Central memory CD4-positive, alpha-beta T cell (primary cell): ENCODE results near the gene FAAP20.
"Not testable (repeated sequence)": the region's sequence is repeated elsewhere in the genome, so short reads cannot be mapped to it uniquely, and the experiment has no call there.

Experiments
- DNase-seq: peaks from one replicate; pipeline ENCODE4 v3.0.0; 2022

The FAAP20 gene

DNA sequence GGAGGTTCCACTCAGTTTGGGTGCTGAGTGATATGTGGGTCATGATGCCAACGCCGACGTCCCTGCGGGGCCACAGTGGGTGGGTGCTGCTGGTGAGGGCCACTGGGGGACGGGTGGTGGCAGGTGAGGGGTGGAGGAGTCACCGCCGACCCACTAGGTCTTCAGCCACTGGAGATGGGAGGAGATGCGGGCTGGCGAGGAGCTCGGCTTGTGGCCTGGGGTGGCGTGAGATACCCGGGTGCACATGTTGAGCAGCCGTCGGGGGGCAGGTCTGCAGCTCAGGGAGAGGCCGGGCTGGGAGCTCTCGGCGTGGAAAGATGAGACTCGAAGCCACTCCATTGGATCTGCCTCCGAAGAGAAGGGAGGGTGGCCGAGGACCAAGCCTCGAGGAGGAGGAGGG is 40.5 kb downstream of the FAAP20 start:
- DNase-seq: no peak

GRCh38 chr1:2152954-2153353 is 41.6 kb downstream of the FAAP20 start:
- peak; percentile 38 for DNase-seq

- no peak for DNase-seq
Measured at GRCh38 chr1:2151911-2152310, 42.7 kb downstream of the FAAP20 start.

DNA sequence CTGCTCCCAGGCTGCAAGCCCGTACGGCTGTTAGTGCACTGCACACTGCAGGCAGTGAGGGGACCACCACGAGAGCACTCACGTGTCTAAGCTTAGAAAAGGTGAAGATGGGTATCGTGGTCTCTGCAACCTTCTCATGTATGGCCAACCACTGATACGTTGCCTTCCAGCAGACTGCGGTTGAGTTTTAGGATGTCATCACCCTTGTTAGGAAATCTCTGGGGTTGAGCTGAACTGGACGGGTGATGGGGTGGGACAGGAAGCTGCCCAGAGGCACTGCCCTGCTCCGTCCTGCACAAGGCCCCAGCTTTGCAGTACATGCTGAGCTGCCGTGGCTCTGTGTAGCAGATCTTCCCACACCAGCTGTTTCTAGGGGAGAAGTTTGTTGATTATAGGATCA is 43.3 kb downstream of the FAAP20 start:
- no peak for DNase-seq

DNA sequence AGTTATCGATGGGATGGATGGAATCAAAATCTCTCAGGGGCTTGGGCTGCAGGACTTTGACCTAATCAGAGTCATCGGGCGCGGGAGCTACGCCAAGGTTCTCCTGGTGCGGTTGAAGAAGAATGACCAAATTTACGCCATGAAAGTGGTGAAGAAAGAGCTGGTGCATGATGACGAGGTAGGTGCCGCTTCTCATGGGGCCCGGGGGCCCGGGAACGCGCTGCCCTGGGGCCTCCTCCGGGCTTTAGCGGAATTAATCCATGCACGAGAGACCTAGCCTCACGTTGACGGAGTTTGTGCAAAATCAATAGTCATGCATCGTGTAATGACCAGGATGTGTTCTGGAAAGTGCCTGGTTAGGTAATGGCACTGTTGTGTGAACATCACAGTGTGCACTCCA is 43.8 kb downstream of the FAAP20 start:
- DNase-seq: no peak

GRCh38 chr1:2148691-2149090 is 45.9 kb downstream of the FAAP20 start:
- DNase-seq: peak; percentile 80

DNA sequence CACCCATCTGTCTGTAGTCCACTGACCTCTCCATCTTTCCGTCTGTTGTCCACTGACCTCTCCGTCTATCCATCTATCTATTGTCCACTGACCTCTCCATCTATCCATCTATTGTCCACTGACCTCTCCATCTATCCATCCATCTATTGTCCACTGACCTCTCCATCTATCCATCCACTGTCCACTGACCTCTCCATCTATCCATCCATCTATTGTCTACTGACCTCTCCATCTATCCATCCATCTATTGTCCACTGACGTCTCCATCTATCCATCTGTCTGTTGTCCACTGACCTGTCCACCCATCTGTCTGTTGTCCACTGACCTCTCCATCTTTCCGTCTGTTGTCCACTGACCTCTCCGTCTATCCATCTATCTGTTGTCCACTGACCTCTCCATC is 46.7 kb downstream of the FAAP20 start:
- not testable (repeated sequence) for DNase-seq

GRCh38 chr1:2146836-2147517 is 47.6 kb downstream of the FAAP20 start:
- DNase-seq: no peak

GRCh38 chr1:2145946-2146835 is 48.4 kb downstream of the FAAP20 start:
- DNase-seq: peak; percentile 35

GRCh38 chr1:2144501-2145090 is 50.0 kb downstream of the FAAP20 start:
- DNase-seq: no peak

GRCh38 chr1:2143814-2144500 is 50.6 kb downstream of the FAAP20 start:
- no peak for DNase-seq

DNA sequence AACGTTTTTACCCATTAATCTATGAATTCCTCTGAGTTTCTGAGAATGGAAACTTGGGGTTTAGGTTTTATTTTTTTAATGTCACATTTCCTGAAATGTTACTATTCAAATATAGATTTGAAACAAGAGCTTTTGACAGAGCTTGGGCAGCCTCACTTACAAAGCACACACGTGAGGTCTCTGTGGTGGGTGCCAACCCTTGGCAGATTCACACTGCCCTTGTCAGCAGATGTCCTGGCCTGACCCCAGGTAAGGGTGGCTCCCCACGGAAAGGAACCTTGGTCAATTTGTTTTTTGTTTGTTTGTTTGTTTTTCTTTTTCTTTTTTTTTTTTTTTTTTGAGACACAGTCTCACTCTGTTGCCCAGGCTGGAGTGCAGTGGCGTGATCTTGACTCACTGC is 53.5 kb downstream of the FAAP20 start:
- no peak for DNase-seq
